Liver (tissue), 9 donors: ENCODE measurements around the gene SORCS2. TPM values are rescaled to one million over a fixed set of nuclear protein-coding genes. Genes with fewer than 3 reads are reported as not detected.

Experiments
- DNase-seq: peaks from one replicate; pipeline ENCODE4 v3.0.0-alpha.2; 2017; ENCODE audit warnings: low spot score
- H3K27ac ChIP-seq, 2 donors: one replicate each; pipeline ENCODE4 v1.7.0; 2013; ENCODE audit warnings: inconsistent platforms in 2 of 2, low read length in 2 of 2, control low read depth in 1 of 2, low read depth in 1 of 2, mild to moderate bottlenecking in 1 of 2
- H3K27me3 ChIP-seq, 4 donors: one replicate each; pipeline versions ENCODE4 v1.6.1 to v1.7.0; 2013; ENCODE audit warnings: low read length in 3 of 4, inconsistent platforms in 1 of 4, mild to moderate bottlenecking in 1 of 4, moderate library complexity in 1 of 4; ENCODE audit not compliant: control insufficient read depth in 4 of 4, insufficient read depth in 4 of 4
- H3K36me3 ChIP-seq, 4 donors: one replicate each; pipeline versions ENCODE4 v1.6.1 to v1.7.0; 2013; ENCODE audit warnings: low read length in 3 of 4, mild to moderate bottlenecking in 3 of 4, low read depth in 1 of 4, moderate library complexity in 1 of 4; ENCODE audit not compliant: control insufficient read depth in 4 of 4, insufficient read depth in 3 of 4
- H3K4me1 ChIP-seq, 4 donors: one replicate each; pipeline versions ENCODE4 v1.6.1 to v1.7.0; 2013; ENCODE audit warnings: low read length in 3 of 4, mild to moderate bottlenecking in 3 of 4, moderate library complexity in 1 of 4; ENCODE audit not compliant: control insufficient read depth in 4 of 4, insufficient read depth in 4 of 4
- H3K4me3 ChIP-seq, 3 donors: one replicate each; pipeline versions ENCODE4 v1.6.1 to v1.7.0; 2013; ENCODE audit warnings: low read length in 3 of 3, control low read depth in 1 of 3, low read depth in 1 of 3, mild to moderate bottlenecking in 1 of 3
- H3K9ac ChIP-seq, 2 donors: one replicate each; pipeline ENCODE4 v1.7.0; 2013; ENCODE audit warnings: low read length in 2 of 2, mild to moderate bottlenecking in 2 of 2, moderate library complexity in 2 of 2, control low read depth in 1 of 2, low read depth in 1 of 2
- H3K9me3 ChIP-seq, 4 donors: one replicate each; pipeline versions ENCODE4 v1.6.1 to v1.7.0; 2013; ENCODE audit warnings: low read length in 3 of 4; ENCODE audit not compliant: control insufficient read depth in 4 of 4
- EGR1 ChIP-seq, 2 donors: IDR thresholded peaks; 2 replicates each; pipeline ENCODE4 v1.6.1; 2016 to 2018; ENCODE audit warnings: antibody characterized with exemption in 2 of 2, low read depth in 2 of 2
- FOXA1 ChIP-seq: IDR thresholded peaks from 2 replicates; pipeline ENCODE4 v1.6.1; 2016; ENCODE audit warnings: antibody characterized with exemption
- FOXA2 ChIP-seq: IDR thresholded peaks from 2 replicates; pipeline ENCODE4 v1.6.1; 2016; ENCODE audit warnings: antibody characterized with exemption
- GABPA ChIP-seq, 2 donors: IDR thresholded peaks in 1 of 2; conservative IDR thresholded peaks in 1 of 2; 2 replicates each; pipeline ENCODE4 v1.6.1; 2016; ENCODE audit warnings: antibody characterized with exemption in 2 of 2, mild to moderate bottlenecking in 1 of 2, moderate library complexity in 1 of 2
- HNF4A ChIP-seq, 2 donors: conservative IDR thresholded peaks; 2 replicates each; pipeline ENCODE4 v1.6.1; 2016; ENCODE audit warnings: antibody characterized with exemption in 2 of 2, mild to moderate bottlenecking in 2 of 2
- HNF4G ChIP-seq: IDR thresholded peaks from 2 replicates; pipeline ENCODE4 v1.6.1; 2016; ENCODE audit warnings: antibody characterized with exemption
- JUND ChIP-seq, 2 donors: IDR thresholded peaks; 2 replicates each; pipeline ENCODE4 v1.6.1; 2016; ENCODE audit warnings: antibody characterized with exemption in 2 of 2
- NR2F2 ChIP-seq: IDR thresholded peaks from 2 replicates; pipeline ENCODE4 v1.6.1; 2016; ENCODE audit warnings: antibody characterized with exemption
- RAD21 ChIP-seq, 2 donors: IDR thresholded peaks; 2 replicates each; pipeline ENCODE4 v1.6.1; 2016; ENCODE audit warnings: antibody characterized with exemption in 2 of 2, mild to moderate bottlenecking in 2 of 2
- RXRA ChIP-seq, 2 donors: IDR thresholded peaks; 2 replicates each; pipeline ENCODE4 v1.6.1; 2017 to 2018; ENCODE audit warnings: antibody characterized with exemption in 2 of 2, mild to moderate bottlenecking in 1 of 2
- SP1 ChIP-seq: IDR thresholded peaks from 2 replicates; pipeline ENCODE4 v1.6.1; 2018; ENCODE audit warnings: antibody characterized with exemption, mild to moderate bottlenecking
- YY1 ChIP-seq: IDR thresholded peaks from 2 replicates; pipeline ENCODE4 v1.6.1; 2016; ENCODE audit warnings: antibody characterized with exemption, mild to moderate bottlenecking
- WGBS: extraction: QIAGEN DNeasy Blood & Tissue Kit; methylation state at CpG from one replicate; pipeline ENCODE4 v1.1.7; 2013; 5-methylcytosine and 5-hydroxymethylcytosine counted together
- polyA plus RNA-seq, 2 donors: library from polyadenylated mRNA; stranded (reverse) in 1 of 2; unstranded in 1 of 2; fragments of 200-250 nt in 1 of 2; fragments of >200 nt in 1 of 2; fragmentation: Nextera tagmentation in 1 of 2; extraction: Ambion mirVana in 1 of 2; gene quantifications; one replicate each; pipeline versions ENCODE4 v1.2.1 to v1.2.3, GENCODE V29; 2013 to 2015
- total RNA-seq, 2 donors: library from RNA; depleted of rRNA; stranded (reverse); fragments of >200 nt; gene quantifications; one replicate each; pipeline ENCODE4 v1.2.3, GENCODE V29; 2014
- TF ChIP-seq, protein P1 (sequence below): IDR thresholded peaks from 2 replicates; pipeline ENCODE4 v1.6.1; 2016; ENCODE audit warnings: antibody characterized with exemption
- TF ChIP-seq, protein P2 (sequence below): IDR thresholded peaks from 2 replicates; pipeline ENCODE4 v1.6.1; 2016; ENCODE audit warnings: antibody characterized with exemption
- TF ChIP-seq, protein P3 (sequence below): IDR thresholded peaks from 2 replicates; pipeline ENCODE4 v1.6.1; 2016; ENCODE audit warnings: antibody characterized with exemption, mild to moderate bottlenecking
- TF ChIP-seq, protein P4 (sequence below): IDR thresholded peaks from 2 replicates; pipeline ENCODE4 v1.6.1; 2016; ENCODE audit warnings: antibody characterized with exemption
- TF ChIP-seq, protein P5 (sequence below): fragments of 150-350 bp; IDR thresholded peaks from 2 replicates; pipeline ENCODE4 v1.5.1; 2017; ENCODE audit warnings: improper control_type of control experiment, low read depth, low read length; ENCODE audit not compliant: missing input control
- donor health status: healthy.
- donor health status: healthy.
- donor health status: healthy.
- donor health status: healthy.
- donor health status: healthy.

Gene SORCS2
- total and polyA plus RNA-seq, 4 donors, result 0.10 to 1.4 (median 0.92) TPM

DNA sequence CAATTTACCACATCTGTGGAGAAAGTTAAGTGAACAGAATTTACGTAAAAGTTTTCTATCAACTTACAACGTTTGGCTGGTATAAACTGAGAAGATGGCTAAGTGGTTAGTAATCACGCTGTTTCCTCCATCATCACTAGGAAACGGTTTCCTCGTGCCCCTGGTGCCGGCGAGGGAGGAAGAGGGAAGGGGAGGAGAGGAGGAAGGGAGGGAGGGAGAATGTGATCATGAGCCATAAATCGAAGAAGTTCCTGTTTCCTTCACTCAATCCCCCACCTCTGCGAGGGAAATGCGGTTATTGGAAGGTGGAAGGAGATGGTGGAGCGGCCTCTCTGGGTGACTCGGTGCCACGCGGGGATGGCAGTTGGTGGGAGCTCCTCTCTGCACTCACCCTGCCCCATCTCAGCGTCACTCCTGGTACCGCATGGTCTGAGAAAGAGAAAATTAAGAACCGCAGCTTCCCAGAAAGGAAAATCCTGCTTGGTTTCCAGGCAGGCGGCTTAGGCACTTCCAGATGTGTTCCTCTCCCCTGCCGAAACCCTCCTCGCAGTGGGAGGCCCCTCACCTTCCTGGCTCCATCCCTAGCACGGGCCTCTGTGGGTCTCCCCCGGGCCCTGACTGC, 530.5 kb downstream of the SORCS2 start:
- no peak overlapping the region for H3K4me3 ChIP-seq
- no peak for DNase-seq
- H3K9ac ChIP-seq, result no peak overlapping the region
- TF ChIP-seq RXRA (IDR thresholded peaks at IDR 0.05) (no peak), FOXA2 (no peak), HNF4A (conservative IDR thresholded peaks at IDR 0.05) (no peak), NR2F2 (no peak), EGR1 (IDR thresholded peaks at IDR 0.05; ENCODE audit: low read depth in 2 of 2) (no peak), SP1 (no peak), RAD21 (IDR thresholded peaks at IDR 0.05) (no peak), GABPA (IDR thresholded peaks at IDR 0.05 in 1 of 2, conservative IDR thresholded peaks at IDR 0.05 in 1 of 2) (no peak)
- TF ChIP-seq, protein P1, sequence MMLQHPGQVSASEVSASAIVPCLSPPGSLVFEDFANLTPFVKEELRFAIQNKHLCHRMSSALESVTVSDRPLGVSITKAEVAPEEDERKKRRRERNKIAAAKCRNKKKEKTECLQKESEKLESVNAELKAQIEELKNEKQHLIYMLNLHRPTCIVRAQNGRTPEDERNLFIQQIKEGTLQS, result no peak
- TF ChIP-seq, protein P2, sequence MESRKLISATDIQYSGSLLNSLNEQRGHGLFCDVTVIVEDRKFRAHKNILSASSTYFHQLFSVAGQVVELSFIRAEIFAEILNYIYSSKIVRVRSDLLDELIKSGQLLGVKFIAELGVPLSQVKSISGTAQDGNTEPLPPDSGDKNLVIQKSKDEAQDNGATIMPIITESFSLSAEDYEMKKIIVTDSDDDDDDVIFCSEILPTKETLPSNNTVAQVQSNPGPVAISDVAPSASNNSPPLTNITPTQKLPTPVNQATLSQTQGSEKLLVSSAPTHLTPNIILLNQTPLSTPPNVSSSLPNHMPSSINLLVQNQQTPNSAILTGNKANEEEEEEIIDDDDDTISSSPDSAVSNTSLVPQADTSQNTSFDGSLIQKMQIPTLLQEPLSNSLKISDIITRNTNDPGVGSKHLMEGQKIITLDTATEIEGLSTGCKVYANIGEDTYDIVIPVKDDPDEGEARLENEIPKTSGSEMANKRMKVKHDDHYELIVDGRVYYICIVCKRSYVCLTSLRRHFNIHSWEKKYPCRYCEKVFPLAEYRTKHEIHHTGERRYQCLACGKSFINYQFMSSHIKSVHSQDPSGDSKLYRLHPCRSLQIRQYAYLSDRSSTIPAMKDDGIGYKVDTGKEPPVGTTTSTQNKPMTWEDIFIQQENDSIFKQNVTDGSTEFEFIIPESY, result no peak
- TF ChIP-seq, protein P3, sequence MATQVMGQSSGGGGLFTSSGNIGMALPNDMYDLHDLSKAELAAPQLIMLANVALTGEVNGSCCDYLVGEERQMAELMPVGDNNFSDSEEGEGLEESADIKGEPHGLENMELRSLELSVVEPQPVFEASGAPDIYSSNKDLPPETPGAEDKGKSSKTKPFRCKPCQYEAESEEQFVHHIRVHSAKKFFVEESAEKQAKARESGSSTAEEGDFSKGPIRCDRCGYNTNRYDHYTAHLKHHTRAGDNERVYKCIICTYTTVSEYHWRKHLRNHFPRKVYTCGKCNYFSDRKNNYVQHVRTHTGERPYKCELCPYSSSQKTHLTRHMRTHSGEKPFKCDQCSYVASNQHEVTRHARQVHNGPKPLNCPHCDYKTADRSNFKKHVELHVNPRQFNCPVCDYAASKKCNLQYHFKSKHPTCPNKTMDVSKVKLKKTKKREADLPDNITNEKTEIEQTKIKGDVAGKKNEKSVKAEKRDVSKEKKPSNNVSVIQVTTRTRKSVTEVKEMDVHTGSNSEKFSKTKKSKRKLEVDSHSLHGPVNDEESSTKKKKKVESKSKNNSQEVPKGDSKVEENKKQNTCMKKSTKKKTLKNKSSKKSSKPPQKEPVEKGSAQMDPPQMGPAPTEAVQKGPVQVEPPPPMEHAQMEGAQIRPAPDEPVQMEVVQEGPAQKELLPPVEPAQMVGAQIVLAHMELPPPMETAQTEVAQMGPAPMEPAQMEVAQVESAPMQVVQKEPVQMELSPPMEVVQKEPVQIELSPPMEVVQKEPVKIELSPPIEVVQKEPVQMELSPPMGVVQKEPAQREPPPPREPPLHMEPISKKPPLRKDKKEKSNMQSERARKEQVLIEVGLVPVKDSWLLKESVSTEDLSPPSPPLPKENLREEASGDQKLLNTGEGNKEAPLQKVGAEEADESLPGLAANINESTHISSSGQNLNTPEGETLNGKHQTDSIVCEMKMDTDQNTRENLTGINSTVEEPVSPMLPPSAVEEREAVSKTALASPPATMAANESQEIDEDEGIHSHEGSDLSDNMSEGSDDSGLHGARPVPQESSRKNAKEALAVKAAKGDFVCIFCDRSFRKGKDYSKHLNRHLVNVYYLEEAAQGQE, result no peak
- H3K36me3 ChIP-seq, result no peaks in the 10 kb centered on the region
- H3K9me3 ChIP-seq, result no peaks in the 10 kb centered on the region
- H3K27me3 ChIP-seq, result no peaks in the 10 kb centered on the region
- peaks cover 0 to 3% (median 0%) of the 10 kb centered on the region in 4 donors for H3K4me1 ChIP-seq
- no peak overlapping the region for H3K27ac ChIP-seq
- 75% methylated on average over 22 of the region's 22 CpGs for WGBS

DNA sequence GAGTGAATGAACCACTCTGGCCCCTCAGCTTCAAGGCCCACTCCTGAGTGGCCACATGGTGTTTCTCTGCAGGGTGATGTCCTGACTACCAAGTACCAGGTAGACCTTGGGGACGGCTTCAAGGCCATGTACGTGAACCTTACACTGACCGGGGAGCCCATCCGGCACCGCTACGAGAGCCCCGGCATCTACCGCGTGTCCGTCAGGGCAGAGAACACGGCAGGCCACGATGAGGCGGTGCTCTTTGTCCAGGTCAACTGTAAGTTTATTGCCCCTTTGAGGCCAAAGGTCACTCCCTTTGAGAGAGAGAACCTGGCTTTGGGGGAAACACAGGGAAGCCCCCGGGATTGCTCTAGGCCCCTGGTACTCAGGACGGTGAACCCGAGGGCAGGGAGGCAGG, 531.3 kb downstream of the SORCS2 start:
- no peak for DNase-seq
- 93% methylated on average over 16 of the region's 16 CpGs for WGBS
- Histone ChIP-seq H3K36me3 (no peaks in the 10 kb centered on the region), H3K27ac (no peak overlapping the region), H3K9ac (no peak overlapping the region), H3K9me3 (no peaks in the 10 kb centered on the region), H3K4me3 (no peak overlapping the region), H3K27me3 (no peaks in the 10 kb centered on the region), H3K4me1 (peaks cover 0 to 3% (median 0%) of the 10 kb centered on the region in 4 donors)
- TF ChIP-seq, protein P4, sequence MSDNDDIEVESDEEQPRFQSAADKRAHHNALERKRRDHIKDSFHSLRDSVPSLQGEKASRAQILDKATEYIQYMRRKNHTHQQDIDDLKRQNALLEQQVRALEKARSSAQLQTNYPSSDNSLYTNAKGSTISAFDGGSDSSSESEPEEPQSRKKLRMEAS, result no peak
- TF ChIP-seq FOXA1, result no peak
- no peak for TF ChIP-seq YY1
- TF ChIP-seq FOXA2, result no peak
- no peak for TF ChIP-seq HNF4A (conservative IDR thresholded peaks at IDR 0.05)
- TF ChIP-seq, protein P2, result no peak
- TF ChIP-seq, protein P1, result no peak
- TF ChIP-seq, protein P3, result no peak
- TF ChIP-seq JUND (IDR thresholded peaks at IDR 0.05), result no peak
- TF ChIP-seq, protein P5, sequence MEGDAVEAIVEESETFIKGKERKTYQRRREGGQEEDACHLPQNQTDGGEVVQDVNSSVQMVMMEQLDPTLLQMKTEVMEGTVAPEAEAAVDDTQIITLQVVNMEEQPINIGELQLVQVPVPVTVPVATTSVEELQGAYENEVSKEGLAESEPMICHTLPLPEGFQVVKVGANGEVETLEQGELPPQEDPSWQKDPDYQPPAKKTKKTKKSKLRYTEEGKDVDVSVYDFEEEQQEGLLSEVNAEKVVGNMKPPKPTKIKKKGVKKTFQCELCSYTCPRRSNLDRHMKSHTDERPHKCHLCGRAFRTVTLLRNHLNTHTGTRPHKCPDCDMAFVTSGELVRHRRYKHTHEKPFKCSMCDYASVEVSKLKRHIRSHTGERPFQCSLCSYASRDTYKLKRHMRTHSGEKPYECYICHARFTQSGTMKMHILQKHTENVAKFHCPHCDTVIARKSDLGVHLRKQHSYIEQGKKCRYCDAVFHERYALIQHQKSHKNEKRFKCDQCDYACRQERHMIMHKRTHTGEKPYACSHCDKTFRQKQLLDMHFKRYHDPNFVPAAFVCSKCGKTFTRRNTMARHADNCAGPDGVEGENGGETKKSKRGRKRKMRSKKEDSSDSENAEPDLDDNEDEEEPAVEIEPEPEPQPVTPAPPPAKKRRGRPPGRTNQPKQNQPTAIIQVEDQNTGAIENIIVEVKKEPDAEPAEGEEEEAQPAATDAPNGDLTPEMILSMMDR, result no peak
- TF ChIP-seq HNF4G, result no peak
- no peak for TF ChIP-seq GABPA (IDR thresholded peaks at IDR 0.05 in 1 of 2, conservative IDR thresholded peaks at IDR 0.05 in 1 of 2)
